ENCODE data around the gene TLNRD1. TPM values are rescaled to one million over a fixed set of nuclear protein-coding genes. Genes with fewer than 3 reads are reported as not detected.
A peak's percentile ranks its signal among the peaks of the same experiment; 100 is the strongest.

TLNRD1 gene
- total RNA-seq, 2 donors from 2014 or later = 19.1 to 39.3 TPM

- Mint-ChIP-seq H3K27me3 (no peaks in the 10 kb centered on the region), H3K4me1 (peaks cover 24% of the 10 kb centered on the region), H3K9me3 (no peaks in the 10 kb centered on the region), H3K4me3 (peak overlapping the region; percentile 76), H3K36me3 (ENCODE audit: low read depth) (no peaks in the 10 kb centered on the region), H3K27ac (peak overlapping the region; percentile 91)
- peak; percentile 2 for ATAC-seq (replicated peaks)
Measured at GRCh38 chr15:81024265-81024872, 23.6 kb downstream of the TLNRD1 start.

GRCh38 chr15:81024936-81025335 lies 24.2 kb downstream of the TLNRD1 start:
- ATAC-seq (replicated peaks) = no peak
- Mint-ChIP-seq H3K9me3 (peaks cover 4% of the 10 kb centered on the region), H3K36me3 (ENCODE audit: low read depth) (no peaks in the 10 kb centered on the region), H3K27ac (peak overlapping the region; percentile 91), H3K27me3 (no peaks in the 10 kb centered on the region), H3K4me1 (peaks cover 29% of the 10 kb centered on the region), H3K4me3 (peak overlapping the region; percentile 76)

GRCh38 chr15:81025721-81026370 lies 25.1 kb downstream of the TLNRD1 start:
- Mint-ChIP-seq H3K27me3 (no peaks in the 10 kb centered on the region), H3K9me3 (peaks cover 9% of the 10 kb centered on the region), H3K4me1 (peaks cover 33% of the 10 kb centered on the region), H3K4me3 (peak overlapping the region; percentile 1), H3K36me3 (ENCODE audit: low read depth) (no peaks in the 10 kb centered on the region), H3K27ac (no peak overlapping the region)
- no peak for ATAC-seq (replicated peaks)

GRCh38 chr15:81026836-81027599 lies 26.3 kb downstream of the TLNRD1 start:
- Mint-ChIP-seq H3K4me1 (peaks cover 34% of the 10 kb centered on the region), H3K27ac (no peak overlapping the region), H3K4me3 (peak overlapping the region; percentile 1), H3K27me3 (no peaks in the 10 kb centered on the region), H3K9me3 (peaks cover 9% of the 10 kb centered on the region), H3K36me3 (ENCODE audit: low read depth) (no peaks in the 10 kb centered on the region)
- no peak for ATAC-seq (replicated peaks)

- H3K27ac Mint-ChIP-seq = peak overlapping the region; percentile 10
- peak overlapping the region; percentile 53 for H3K4me3 Mint-ChIP-seq
- H3K36me3 Mint-ChIP-seq (ENCODE audit: low read depth) = no peaks in the 10 kb centered on the region
- H3K27me3 Mint-ChIP-seq = no peaks in the 10 kb centered on the region
- ATAC-seq (replicated peaks) = peak; percentile 20
- H3K4me1 Mint-ChIP-seq = peaks cover 26% of the 10 kb centered on the region
- peaks cover 9% of the 10 kb centered on the region for H3K9me3 Mint-ChIP-seq
Measured at GRCh38 chr15:81029414-81030300, 28.9 kb downstream of the TLNRD1 start.

GRCh38 chr15:81030301-81030750 lies 29.6 kb downstream of the TLNRD1 start:
- H3K36me3 Mint-ChIP-seq (ENCODE audit: low read depth) = no peaks in the 10 kb centered on the region
- peak overlapping the region; percentile 53 for H3K4me3 Mint-ChIP-seq
- H3K27me3 Mint-ChIP-seq = no peaks in the 10 kb centered on the region
- no peak for ATAC-seq (replicated peaks)
- peak overlapping the region; percentile 10 for H3K27ac Mint-ChIP-seq
- H3K9me3 Mint-ChIP-seq = peaks cover 9% of the 10 kb centered on the region
- peaks cover 25% of the 10 kb centered on the region for H3K4me1 Mint-ChIP-seq

- Mint-ChIP-seq H3K9me3 (peaks cover 9% of the 10 kb centered on the region), H3K4me3 (peak overlapping the region; percentile 53), H3K36me3 (ENCODE audit: low read depth) (no peaks in the 10 kb centered on the region), H3K27me3 (no peaks in the 10 kb centered on the region), H3K27ac (peak overlapping the region; percentile 56), H3K4me1 (peaks cover 25% of the 10 kb centered on the region)
- ATAC-seq (replicated peaks) = no peak
Measured at GRCh38 chr15:81031203-81031602, 30.5 kb downstream of the TLNRD1 start.

- Mint-ChIP-seq H3K27me3 (no peaks in the 10 kb centered on the region), H3K27ac (peak overlapping the region; percentile 30), H3K4me3 (no peak overlapping the region), H3K4me1 (peaks cover 19% of the 10 kb centered on the region), H3K36me3 (ENCODE audit: low read depth) (no peaks in the 10 kb centered on the region), H3K9me3 (peaks cover 9% of the 10 kb centered on the region)
- ATAC-seq (replicated peaks) = no peak
Measured at GRCh38 chr15:81032355-81032754, 31.6 kb downstream of the TLNRD1 start.

- peak; percentile 28 for ATAC-seq (replicated peaks)
- H3K27me3 Mint-ChIP-seq = no peaks in the 10 kb centered on the region
- H3K9me3 Mint-ChIP-seq = peaks cover 9% of the 10 kb centered on the region
- H3K4me1 Mint-ChIP-seq = peaks cover 19% of the 10 kb centered on the region
- no peaks in the 10 kb centered on the region for H3K36me3 Mint-ChIP-seq (ENCODE audit: low read depth)
- no peak overlapping the region for H3K4me3 Mint-ChIP-seq
- peak overlapping the region; percentile 30 for H3K27ac Mint-ChIP-seq
Measured at GRCh38 chr15:81032818-81033217, 32.1 kb downstream of the TLNRD1 start.

GRCh38 chr15:81033508-81033907 lies 32.8 kb downstream of the TLNRD1 start:
- no peaks in the 10 kb centered on the region for H3K36me3 Mint-ChIP-seq (ENCODE audit: low read depth)
- no peaks in the 10 kb centered on the region for H3K27me3 Mint-ChIP-seq
- H3K4me3 Mint-ChIP-seq = no peak overlapping the region
- ATAC-seq (replicated peaks) = no peak
- no peak overlapping the region for H3K27ac Mint-ChIP-seq
- H3K9me3 Mint-ChIP-seq = peaks cover 9% of the 10 kb centered on the region
- peaks cover 19% of the 10 kb centered on the region for H3K4me1 Mint-ChIP-seq

GRCh38 chr15:81037952-81038743 lies 37.4 kb downstream of the TLNRD1 start:
- ATAC-seq (replicated peaks) = no peak
- Mint-ChIP-seq H3K4me3 (no peak overlapping the region), H3K27me3 (no peaks in the 10 kb centered on the region), H3K27ac (no peak overlapping the region), H3K36me3 (ENCODE audit: low read depth) (no peaks in the 10 kb centered on the region), H3K4me1 (peaks cover 6% of the 10 kb centered on the region), H3K9me3 (no peaks in the 10 kb centered on the region)

- Mint-ChIP-seq H3K36me3 (ENCODE audit: low read depth) (no peaks in the 10 kb centered on the region), H3K4me3 (peak overlapping the region; percentile 37), H3K27ac (peak overlapping the region; percentile 82), H3K9me3 (no peaks in the 10 kb centered on the region), H3K4me1 (peaks cover 6% of the 10 kb centered on the region), H3K27me3 (no peaks in the 10 kb centered on the region)
- ATAC-seq (replicated peaks) = peak; percentile 72
Measured at GRCh38 chr15:81038975-81039607, 38.4 kb downstream of the TLNRD1 start.

- no peaks in the 10 kb centered on the region for H3K27me3 Mint-ChIP-seq
- peaks cover 9% of the 10 kb centered on the region for H3K4me1 Mint-ChIP-seq
- no peak overlapping the region for H3K4me3 Mint-ChIP-seq
- H3K9me3 Mint-ChIP-seq = peaks cover under 1% of the 10 kb centered on the region
- no peak for ATAC-seq (replicated peaks)
- no peaks in the 10 kb centered on the region for H3K36me3 Mint-ChIP-seq (ENCODE audit: low read depth)
- H3K27ac Mint-ChIP-seq = no peak overlapping the region
Measured at GRCh38 chr15:81040757-81041156, 40.0 kb downstream of the TLNRD1 start.

Data from activated T-helper 17 cell treated with anti-CD3 and anti-CD28 coated beads, Interleukin-2, amount 50 U/mL, for 72 hours (primary cell).